MV-4-11 (cell line): ENCODE measurements around the gene ZNF140.

Experiments
- DNase-seq: peaks from one replicate; lab custom pipeline; 2025; lab: John Stamatoyannopoulos, UW

ZNF140 gene

DNA sequence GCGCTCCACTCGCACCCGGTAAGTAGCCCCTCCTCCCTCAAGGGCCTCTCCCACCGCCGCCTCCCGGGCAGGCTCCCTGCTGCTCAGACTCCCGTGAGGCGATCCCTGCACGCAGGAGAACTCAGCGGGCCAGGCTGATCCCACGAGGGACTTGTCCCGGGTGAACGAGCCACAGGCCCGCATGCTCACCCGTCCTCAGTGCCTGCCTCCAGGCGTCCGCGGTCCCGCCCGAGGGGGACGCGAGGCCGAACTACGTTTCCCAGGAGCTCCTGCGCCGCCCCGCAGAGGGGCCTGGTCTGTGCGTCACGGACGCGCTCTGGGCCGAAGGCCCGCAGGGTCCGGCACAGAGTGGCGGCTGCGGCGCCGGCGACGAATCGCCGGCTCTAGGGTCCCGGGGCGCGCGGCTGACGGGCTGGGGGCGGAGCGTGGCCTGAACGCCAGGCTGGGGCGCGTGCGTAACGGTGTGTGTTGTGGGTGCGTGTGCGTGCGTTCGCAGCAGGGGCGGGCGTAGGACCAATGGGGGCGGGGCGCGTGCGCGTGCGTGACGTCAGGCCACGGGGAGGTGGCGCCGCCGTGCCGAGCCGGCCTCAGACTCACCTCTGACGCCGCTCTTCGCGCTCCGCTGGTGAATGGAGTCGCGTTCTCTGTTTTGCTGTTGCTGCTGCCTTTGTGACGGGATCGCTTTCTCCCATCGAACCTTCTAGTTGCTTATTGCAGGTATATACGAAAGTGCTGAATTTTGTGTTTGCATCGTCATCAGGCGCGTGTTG, 49.5 kb downstream of the ZNF140 start, which contains the start of the genes ZNF10 and ZNF891:
ZNF10 (plus strand) TSS at position 590 of the 770 bp plus-strand sequence. CDS start 13,866 bp downstream, outside the sequence.
ZNF891 (minus strand) TSS at position 237 of the 770 bp plus-strand sequence. CDS start 8,356 bp downstream, outside the sequence.
- DNase-seq: peak; percentile 88

GRCh38 chr12:133130808-133131128, 50.0 kb downstream of the ZNF140 start:
- no peak for DNase-seq

GRCh38 chr12:133135747-133136146, 55.0 kb downstream of the ZNF140 start:
- no peak for DNase-seq

DNA sequence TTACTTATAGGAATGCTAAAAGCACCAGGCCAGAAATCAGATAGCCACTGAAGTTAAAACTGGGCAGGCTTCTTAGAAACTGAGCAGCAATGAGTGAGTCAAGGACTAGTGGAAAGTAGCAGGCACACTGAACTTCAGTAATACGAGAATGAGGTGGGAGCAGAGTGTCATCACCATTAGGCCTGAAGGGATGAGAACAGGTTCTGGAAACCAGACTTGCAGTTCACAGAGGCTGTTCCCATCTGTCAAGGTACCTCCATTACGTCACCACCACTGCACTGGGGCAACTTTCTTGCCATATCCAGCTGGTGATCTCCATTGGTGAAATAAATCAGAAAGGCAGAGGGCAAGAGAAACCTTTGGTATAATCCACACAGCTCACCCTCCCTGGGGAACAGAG, 65.3 kb downstream of the ZNF140 start:
- DNase-seq: no peak

- DNase-seq: no peak
Observed at GRCh38 chr12:133156125-133156690, 75.5 kb downstream of the ZNF140 start.
